GM21390 (cell line): ENCODE measurements around the gene SPTY2D1.

Experiments used
- ATAC-seq: cut with Tn5 transposase; IDR thresholded peaks from one replicate; pipeline ENCODE4 v1.9.1; 2021; ENCODE audit not compliant: unreplicated experiment

The SPTY2D1 gene

DNA sequence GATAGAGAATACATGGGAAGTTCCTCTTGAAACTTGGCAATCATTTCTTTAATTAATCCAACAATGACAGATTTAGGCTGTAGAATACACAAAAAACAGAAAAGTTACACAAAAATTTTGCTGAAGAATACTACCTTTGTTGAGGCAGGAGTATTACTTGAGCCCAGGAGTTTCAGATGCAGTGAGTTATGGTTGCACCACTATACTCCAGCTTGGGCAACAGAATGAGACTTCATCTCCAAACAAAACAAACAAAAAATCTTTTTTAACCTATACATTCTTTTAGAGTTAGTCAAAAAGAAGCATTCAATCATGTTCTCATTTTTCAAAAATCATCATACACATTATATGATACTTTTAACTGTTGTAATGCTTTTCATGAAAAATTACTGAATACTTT lies 67.7 kb downstream of the SPTY2D1 start:
- no peak for ATAC-seq

DNA sequence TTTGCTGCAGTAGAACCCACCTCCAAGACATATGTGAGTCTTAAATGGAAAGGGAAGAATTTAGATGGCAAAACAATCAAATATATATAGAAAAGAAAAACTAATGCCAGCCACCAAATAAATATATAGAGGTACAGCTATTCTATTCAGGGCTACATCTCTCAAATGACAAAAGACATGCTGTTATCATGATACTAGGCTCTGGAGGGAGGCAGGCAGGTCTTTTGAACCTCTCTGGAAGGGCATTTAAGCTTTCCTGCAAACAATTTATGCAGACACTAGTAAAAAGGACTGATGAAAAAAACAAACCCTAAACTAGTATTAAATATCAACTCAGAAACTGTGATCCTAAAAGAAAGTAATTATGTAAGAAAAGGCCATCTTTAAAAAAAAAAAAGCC lies 70.0 kb downstream of the SPTY2D1 start:
- ATAC-seq = no peak

DNA sequence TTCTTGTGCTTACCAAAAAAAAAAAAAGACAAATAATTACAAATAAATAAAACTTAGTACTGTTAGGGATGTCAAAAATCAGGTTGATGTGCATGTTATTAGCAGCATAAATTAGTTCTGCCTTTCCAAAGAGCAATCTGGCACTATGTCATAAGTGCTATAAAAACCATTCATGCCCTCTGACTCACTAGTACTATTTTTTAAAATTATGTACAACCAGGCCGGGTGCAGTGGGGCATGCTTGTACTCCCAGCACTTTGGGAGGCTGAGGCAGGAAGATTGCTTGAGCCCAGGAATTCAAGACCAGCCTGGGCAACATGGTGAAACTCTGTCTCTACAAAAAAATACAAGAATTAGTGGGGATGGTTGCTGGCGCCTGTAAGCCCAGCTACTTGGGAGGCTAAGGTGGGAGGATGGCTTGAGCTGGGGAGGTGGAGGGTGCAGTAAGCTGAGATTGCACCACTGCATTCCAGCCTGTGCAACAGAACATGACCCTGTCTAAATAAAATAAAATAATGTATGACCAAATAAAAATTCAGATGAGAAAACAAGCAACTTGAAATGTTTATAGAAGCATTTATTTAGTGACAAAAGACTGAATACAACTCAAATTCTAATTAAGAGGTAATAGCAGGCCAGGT lies 70.9 kb downstream of the SPTY2D1 start:
- no peak for ATAC-seq
